Right hindlimb (tissue), 1 donor: ENCODE results near the gene CCDC150.
"Not testable (repeated sequence)": the region's sequence is repeated elsewhere in the genome, so short reads cannot be mapped to it uniquely, and the experiment has no call there.

ENCODE experiments used
- DNase-seq: peaks from one replicate; pipeline ENCODE4 v3.0.0-alpha.2; 2018

Gene CCDC150

DNA sequence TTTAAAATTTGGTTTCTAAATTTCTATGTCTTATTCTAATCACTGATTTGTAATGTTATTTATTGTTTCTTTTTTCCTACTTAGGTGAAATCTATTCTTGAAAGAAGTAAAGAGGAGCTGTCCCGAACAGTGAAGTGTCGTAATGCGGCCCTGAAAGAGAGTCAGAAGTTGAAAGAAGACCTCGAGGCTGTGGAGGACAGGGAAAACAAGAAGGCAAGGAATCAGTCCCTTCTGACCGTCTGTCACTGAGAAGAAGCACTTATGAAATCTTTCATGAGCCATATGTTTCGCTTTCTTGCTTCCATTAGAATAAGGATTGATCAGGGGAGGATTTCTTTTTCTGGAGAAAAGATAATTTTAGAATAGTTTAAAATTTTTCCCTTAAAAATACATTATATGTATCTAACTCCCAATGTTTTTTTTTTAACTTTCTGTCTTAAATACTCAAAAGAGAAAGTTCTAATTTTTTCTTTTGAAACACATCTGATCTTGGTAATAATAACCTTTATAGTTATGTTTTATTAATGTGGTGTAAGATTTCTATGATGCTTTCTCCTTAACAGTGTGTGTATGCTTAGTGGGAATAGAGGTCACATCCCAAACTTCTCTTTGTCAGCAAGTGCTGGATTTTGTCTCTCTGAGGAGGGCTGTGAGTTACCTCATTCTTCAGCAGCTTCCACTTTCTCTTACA is 79.0 kb downstream of the CCDC150 start:
- no peak for DNase-seq

DNA sequence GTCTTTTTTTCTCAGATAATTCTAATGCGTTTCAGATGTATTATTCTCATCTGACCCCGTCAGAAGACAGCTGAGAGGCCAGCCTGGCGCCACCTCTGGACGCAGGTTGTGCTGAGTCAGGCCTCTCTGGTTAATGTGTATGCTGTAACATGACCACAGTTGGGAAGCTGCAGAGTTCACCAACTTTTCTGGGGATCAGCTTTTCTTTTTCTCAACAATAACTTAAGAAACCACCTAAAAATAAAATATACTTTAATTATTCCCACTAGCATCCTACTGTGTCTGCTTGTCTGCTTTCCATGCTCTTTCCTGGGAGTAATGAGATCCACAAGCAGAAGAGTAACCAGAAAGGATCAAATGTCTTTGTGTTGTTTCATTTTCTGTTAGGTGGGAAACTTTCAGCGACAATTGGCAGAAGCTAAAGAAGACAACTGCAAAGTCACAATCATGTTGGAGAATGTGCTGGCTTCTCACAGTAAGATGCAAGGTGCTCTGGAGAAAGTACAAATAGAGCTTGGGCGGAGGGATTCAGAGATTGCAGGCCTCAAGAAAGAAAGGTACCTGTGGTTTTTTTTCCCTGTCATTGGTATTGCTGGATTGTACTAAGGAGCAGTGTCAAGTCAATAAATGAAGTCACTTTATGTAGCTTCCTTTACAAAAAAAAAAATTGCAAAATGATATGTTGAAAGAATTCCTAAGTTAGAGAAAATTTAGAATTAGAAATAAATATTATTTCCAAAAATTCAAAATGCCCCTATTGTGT is 79.8 kb downstream of the CCDC150 start:
- peak; percentile 63 for DNase-seq

DNA sequence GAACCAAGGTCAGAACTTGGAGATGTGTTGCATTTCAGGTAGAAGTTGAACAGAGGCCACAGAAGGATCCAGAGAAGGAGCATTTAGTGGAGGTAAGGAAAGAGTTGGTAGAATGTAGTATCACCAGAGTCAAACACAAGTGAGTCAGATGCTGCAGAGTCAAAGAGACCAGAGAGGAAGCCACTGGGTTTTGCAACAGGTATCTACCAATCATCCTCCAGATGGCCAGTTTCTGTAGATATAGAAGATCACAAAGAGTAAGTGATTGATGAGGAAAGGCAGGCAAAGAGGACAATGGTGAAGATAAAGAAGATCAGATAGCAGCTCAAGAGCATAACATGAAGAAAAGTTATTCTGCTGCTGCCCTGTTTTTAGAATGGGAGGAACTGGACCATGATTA is 84.1 kb downstream of the CCDC150 start:
- no peak for DNase-seq

DNA sequence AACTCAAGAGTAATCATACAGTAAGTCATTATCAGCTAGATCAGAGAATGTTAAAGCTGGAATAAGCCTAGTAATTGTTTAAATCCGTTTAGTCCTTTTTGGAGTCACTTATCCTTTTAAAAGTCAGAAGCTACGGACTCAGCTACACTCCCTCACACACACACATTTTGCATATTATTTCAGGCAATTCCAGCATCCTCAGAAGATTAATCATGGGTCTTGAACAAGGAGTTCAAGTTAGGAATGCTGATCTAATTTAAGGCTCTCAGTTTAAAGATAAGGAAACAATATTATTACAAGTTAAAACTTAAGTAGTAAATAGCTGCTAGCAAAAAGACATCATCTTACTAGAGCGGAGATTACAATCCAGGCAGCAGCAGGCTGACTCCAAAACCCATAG is 85.7 kb downstream of the CCDC150 start:
- DNase-seq: no peak

DNA sequence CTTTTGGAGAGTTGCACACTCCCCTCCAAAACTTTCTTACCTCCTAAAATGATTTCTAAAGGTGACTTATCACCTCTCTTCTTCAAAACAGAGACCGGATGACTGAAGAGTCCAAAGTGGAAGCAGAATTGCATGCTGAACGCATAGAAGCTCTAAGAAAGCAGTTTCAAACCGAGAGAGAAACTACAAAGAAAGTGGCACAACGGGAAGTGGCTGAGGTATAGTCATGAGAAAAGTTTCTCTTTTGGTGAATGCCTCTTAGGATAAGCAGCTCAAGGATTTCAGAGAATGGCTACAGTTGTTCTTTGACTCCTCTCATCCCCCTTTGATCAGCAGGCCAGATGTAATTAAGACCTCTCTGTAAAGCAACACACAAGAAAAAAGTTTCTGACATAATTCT is 86.4 kb downstream of the CCDC150 start:
- no peak for DNase-seq

DNA sequence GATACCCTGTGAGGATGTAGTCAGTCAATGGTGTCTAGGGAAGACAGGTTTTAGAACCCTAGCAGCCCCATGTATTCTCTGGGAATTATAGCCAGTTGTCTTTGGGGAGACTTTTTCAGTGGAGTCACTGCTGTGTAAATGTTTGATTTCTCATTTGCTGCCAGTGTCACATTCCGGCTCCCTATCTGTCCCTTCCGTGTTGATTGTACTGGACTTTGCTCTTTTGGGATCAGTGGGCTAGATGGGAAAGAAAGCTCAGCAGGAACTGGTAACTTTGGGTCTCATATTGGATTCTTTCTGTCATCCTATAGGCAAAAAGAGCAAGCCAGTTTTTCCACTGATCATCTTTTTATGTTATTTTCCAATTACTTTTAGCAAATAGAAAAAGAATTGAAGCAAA is 89.9 kb downstream of the CCDC150 start:
- no peak for DNase-seq

DNA sequence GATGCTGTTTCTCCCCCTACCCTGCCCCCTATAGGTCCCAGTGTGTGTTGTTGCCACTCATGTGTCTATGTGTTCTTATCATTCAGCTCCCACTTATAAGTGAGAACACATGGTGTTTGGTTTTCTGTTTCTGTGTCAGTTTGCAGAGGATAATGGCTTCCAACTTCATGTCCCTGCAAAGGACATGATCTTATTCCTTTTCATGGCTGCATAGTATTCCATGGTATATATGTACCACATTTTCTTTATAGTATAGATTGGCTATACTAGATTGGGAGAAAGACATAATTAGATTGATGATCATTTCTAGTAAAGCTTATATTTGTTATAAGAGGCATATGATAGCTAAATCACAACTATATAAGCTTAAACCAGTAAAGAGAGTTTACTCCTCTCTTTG is 97.1 kb downstream of the CCDC150 start:
- DNase-seq: not testable (repeated sequence)

DNA sequence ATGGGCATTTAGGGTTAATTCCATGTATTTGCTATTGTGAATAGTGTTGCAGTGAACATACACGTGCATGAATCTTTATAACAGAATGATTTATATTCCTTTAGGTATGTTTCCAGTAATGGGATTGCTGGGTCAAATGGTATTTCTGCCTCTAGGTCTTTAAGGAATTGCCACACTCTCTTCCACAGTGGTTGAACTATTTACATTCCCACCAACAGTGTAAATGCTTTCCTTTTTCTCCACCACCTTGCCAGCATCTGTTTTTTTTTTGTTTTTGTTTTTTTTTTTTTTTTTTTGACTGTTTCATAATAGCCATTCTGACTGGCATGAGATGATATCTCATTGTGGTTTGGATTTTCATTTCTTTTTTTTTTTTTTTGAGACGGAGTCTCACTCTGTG is 97.5 kb downstream of the CCDC150 start:
- no peak for DNase-seq

DNA sequence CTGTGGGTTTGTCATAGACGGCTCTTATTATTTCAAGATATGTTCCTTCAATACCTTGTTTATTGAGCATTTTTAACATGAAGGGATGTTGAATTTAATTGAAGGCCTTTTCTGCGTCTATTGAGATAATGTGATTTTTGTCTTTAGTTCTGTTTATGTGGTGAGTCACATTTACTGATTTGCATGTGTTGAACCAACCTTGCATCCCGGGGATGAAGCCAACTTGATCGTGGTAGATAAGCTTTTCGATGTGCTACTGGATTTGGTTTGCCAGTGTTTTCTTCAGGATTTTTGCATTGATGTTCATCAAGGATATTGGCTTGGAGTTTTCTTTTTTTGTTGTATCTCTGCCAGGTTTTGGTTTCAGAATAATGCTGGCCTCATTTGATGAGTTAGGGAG is 99.5 kb downstream of the CCDC150 start:
- DNase-seq: no peak

DNA sequence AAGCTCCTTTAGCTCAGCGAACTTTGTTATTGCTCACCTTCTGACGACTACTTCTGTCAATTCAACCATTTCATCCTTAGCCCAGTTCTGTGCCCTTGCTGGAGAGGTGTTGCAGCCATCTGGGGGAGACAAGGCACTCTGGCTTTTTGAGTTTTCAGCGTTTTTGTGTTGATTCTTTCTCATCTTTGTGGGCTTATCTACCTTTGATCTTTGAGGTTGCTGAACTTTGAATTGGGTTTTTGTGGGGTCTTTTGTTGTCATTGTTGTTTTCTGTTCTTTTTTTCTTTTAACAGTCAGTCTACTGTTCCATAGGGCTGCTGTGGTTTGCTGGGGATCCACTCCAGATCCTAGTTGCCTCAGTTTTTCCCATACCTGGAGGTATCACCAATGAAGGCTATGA is 102.7 kb downstream of the CCDC150 start:
- no peak for DNase-seq

DNA sequence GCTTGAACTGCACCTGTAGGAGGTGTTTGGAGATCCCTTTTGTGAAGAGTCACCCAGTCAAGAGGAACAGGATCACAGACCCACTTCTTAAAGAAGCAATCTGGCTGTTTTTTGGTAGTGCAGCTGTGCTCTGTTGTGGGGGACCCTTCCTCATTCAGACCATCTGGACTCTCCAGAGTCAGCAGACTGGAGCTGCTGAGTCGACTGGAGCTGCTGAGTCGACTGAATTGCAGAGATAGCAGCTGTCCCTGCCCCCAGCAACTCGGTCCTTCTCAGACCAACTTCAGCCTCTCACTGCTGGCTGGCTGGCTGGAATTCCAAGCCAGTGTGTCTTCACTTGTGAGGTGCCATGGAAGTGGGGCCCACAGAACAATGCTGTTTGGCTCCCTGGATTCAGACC is 103.2 kb downstream of the CCDC150 start:
- DNase-seq: no peak

DNA sequence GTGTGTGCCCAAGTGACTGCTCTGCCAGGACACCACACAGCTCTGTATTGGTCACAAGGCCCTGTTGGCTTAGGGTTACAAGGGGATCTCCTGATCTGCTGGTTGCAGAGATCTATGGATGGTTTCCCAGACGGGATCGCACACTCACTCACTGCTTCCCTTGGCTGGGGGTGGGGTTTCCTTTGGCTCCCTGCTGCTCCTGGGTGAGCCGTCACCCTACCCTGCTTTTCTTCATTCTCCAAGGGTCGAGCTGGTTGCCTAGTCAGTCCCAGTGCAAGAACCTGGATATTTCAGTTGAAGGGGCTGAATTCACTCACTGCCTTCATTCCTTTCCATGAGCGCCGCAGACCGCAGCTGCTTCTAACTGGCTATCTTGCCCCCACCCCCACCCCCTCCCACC is 103.7 kb downstream of the CCDC150 start:
- no peak for DNase-seq

DNA sequence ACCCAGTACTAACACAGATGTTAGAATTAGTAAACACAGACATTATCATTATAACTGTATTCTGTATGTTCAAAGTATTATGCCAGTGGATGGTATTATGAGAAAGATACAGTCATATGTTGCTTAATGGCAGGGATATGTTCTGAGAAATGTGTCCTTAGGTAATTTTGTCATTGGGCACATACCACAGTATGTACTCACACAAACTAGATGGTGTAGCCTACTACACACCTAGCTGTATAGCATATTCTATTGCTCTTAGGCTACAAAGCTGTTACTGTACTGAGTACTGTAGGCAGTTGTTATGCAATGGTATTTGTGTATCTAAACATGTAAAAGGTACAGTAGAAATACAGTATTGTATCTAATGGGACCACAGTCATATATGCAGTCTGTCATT is 106.2 kb downstream of the CCDC150 start:
- DNase-seq: no peak

DNA sequence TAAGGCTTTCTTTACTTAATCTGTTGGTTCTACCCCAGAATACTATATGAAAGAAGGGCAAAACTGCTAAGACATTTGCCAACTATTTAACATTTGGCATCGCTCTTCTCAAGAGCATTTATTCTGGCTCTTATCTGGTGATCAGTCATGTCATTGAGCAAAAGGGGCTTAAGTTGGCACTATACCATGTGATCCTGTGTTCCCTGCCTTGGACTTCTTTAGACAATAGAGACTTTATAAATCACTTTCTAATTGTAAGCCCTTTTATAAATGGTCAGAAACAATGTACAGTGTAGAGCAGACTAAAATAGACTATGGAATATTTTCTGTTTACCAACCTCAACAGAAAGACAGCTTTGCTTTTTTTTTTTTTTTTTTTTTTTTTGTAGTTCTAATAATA is 107.9 kb downstream of the CCDC150 start:
- DNase-seq: no peak

DNA sequence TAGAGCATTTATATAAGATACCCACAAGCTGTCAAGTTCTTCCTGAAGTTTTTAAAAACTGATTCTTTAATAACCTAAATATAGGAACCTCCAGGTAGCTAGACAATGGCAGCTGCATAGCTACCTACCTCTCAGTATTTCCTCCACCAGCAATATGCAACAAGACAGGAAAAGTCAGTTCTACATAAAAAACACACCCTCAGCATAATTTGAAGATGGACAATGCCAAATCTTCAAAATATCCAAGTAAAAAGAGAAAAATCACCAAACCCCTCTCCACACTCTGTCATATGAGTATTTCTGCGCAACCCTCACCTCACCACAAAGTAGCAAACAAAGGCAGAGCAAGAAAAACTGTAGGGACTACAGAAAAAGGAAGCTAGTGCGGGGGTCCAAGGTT is 108.6 kb downstream of the CCDC150 start:
- DNase-seq: no peak

DNA sequence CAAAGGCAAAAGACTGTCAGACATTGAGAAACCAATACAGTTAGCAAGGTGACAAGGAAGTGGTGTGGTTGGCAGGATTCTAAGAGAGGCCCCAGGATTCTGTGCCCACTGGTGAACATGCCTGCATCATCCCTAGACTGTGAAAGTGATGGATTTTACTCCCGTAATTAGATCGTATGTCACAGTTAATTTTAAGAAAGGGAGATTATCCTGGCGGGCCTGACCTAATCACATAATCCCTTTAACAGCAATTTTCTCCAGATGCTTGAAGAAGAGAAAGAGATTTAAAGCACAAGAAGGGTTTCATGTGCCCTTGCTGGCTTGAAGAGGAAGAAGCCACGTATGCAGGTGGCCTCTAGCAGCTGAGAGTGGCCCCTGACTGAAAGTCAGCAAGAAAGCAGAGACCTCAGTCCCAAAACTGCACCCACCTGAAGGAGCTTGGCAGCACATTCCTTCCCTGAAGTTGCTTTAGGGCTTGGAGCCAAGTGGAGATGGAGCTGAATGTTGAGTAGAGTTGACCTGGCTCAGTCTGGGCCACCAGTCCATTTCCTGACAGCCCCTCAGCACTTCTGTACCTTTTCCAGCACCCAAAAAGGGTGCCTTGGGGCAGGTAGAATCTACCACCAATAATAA is 110.9 kb downstream of the CCDC150 start:
- DNase-seq: no peak

DNA sequence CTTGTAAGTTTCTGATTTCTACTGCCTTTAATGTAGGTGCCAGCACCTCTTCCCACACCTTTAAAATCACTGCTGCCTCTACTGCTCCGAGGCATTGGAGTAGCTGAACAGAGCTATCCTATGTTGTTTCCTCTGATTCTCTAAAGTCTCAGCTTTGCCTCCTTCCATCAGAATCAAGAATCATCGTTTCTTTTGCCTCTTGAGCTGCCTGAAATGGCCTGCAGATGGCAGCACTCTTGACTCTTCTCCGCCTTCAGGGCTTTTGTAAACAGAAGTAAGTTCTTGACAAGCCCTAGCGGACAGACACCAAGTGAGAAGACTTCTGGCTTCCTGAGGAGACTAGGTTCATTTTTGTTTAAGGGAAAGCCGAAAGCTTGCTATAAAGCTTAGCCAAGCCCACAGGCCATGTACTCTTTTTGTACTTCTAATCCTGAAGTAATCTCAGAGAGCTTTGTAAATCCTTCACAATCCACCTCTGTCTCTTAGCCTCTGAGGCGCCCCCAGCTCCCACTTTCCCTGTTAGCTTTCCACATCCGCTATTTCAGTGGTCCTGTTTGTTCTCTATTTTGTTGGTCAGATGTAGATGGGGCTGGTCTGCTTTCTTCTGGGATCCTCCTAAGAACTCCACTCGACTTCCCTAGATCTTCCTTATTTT is 111.6 kb downstream of the CCDC150 start:
- peak; percentile 60 for DNase-seq

DNA sequence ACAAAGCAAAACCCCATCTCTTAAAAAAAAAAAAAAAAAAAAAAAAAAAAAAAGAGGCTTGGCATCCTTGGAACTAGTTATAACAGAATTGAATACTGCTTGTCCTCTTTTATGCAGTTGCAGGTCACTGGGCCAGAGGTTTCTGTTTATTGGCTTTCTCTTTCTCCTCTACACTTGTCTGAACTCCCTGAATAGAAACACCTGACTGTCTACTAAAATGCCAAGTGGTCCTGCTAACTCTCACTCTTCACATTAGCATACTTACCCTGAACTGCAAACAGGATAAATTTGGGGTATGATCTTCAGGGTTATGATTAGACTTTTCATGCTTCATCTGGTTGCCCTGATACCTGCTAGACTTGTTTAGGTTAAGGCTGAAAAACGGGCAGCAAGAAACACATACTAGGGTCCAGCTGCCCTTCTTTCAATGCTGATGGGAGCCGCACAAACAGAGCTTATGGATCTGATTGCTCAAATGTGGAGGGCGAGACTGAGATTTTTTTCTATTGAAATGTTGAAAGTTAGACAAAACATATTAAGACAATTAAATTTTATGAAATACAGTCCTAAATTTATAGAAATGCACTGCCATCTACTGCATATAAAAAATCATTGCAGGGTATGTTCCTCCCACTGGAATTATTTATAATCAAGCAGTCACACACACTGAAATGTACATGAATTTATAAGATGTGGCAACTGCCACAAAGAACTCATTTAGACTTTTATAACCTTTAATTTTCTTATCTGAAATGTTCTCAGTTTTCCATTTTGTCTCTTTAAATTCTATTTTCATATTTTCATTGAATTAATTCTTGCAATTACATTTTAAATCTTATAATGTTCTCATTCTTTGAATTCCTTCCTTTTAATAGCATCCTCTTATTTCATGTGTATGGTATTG is 119.2 kb downstream of the CCDC150 start:
- DNase-seq: no peak

DNA sequence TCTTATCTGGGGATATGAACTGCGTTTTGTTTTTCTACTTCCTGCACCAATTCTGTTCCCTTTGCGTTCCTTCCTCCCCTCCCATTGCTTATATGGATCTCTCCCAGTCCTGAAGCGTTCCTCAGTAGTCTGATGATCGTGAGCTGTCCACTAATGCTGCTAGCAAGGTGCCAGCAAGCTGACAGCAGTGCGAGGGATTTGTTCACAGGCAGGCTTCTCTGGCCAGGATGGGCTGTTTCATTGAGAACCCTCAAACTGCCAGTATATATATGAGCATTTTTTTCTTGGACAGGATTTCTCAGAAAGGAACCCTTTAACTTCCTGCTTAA is 119.8 kb downstream of the CCDC150 start:
- DNase-seq: no peak

DNA sequence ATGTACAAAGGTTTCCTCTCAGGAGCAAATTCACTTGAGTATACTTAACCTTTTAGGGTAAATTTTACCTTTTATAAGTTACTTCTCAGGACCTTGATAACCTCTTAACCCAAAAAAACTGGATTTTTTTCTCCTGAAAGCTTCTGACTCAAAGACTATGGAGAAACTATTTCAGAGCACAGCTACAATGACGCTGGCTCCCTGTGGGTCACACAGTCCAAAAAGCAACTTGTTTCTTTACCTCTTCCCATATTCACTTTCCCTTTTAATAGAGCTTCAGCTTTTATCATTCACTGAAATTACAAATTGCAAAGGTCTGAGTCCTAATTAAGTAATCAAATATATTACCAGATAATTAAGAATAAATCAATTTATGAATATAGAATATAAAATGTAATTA is 127.6 kb downstream of the CCDC150 start:
- no peak for DNase-seq
